GM23338 (cell line): ENCODE results near the gene MCAT. TPM values are rescaled to one million over a fixed set of nuclear protein-coding genes. Genes with fewer than 3 reads are reported as not detected.
"Not testable (repeated sequence)": the region's sequence is repeated elsewhere in the genome, so short reads cannot be mapped to it uniquely, and the experiment has no call there.

ENCODE experiments used
- ATAC-seq: fragments of 200-7000 bp; cut with Tn5 transposase; 3 replicates; pipeline ENCODE4 v1.9.1; 2020
- DNase-seq: peaks from one replicate; pipeline ENCODE4 v3.0.0-alpha.2; 2015; ENCODE audit warnings: low spot score
- H2AFZ ChIP-seq: fragments of 200-600 bp; sonication (generic); 2 replicates; pipeline ENCODE4 v1.8.0; 2016; ENCODE audit warnings: antibody characterized with exemption, mild to moderate bottlenecking, moderate library complexity
- H3F3A ChIP-seq: fragments of 200-600 bp; sonication (generic); replicated peaks from 2 replicates; pipeline ENCODE4 v1.8.0; 2017; ENCODE audit warnings: antibody characterized with exemption, mixed run types, low read depth
- H3K27ac ChIP-seq: fragments of 200-600 bp; sonication (generic); 2 replicates; pipeline ENCODE4 v1.6.1; 2016; ENCODE audit warnings: low read depth
- H3K27me3 ChIP-seq: fragments of 200-600 bp; sonication (generic); 2 replicates; pipeline ENCODE4 v1.8.0; 2016; ENCODE audit warnings: mild to moderate bottlenecking, mixed run types, moderate library complexity; ENCODE audit not compliant: insufficient read depth
- H3K36me3 ChIP-seq: fragments of 200-600 bp; sonication (generic); 2 replicates; pipeline ENCODE4 v1.8.0; 2016; ENCODE audit warnings: mild to moderate bottlenecking; ENCODE audit not compliant: insufficient read depth
- H3K4me1 ChIP-seq: fragments of 200-600 bp; sonication (generic); 2 replicates; pipeline ENCODE4 v1.8.0; 2016; ENCODE audit warnings: mild to moderate bottlenecking, moderate library complexity; ENCODE audit not compliant: insufficient read depth
- H3K4me2 ChIP-seq: fragments of 200-600 bp; sonication (generic); 2 replicates; pipeline ENCODE4 v1.7.1; 2017; ENCODE audit warnings: mixed run types
- H3K4me3 ChIP-seq: fragments of 200-600 bp; sonication (generic); 2 replicates; pipeline ENCODE4 v1.6.1; 2016; ENCODE audit warnings: mixed run types
- H3K79me2 ChIP-seq: fragments of 200-600 bp; sonication (generic); replicated peaks from 2 replicates; pipeline ENCODE4 v1.8.0; 2017; ENCODE audit warnings: mild to moderate bottlenecking; ENCODE audit not compliant: insufficient read depth
- H3K9me2 ChIP-seq: fragments of 200-600 bp; sonication (generic); 2 replicates; pipeline ENCODE4 v1.8.0; 2017; ENCODE audit not compliant: insufficient read depth
- H4K20me1 ChIP-seq: fragments of 200-600 bp; sonication (generic); replicated peaks from 2 replicates; pipeline ENCODE4 v1.8.0; 2017; ENCODE audit warnings: mild to moderate bottlenecking; ENCODE audit not compliant: insufficient read depth
- H3K27ac Mint-ChIP-seq: 2 replicates; pipeline ENCODE4 v1.8.0; 2020; ENCODE audit warnings: inconsistent platforms, mild to moderate bottlenecking, moderate library complexity, mixed read lengths
- H3K27me3 Mint-ChIP-seq: 3 replicates; pipeline ENCODE4 v1.8.0; 2022; ENCODE audit warnings: low read depth, mild to moderate bottlenecking, moderate library complexity, mixed read lengths, inconsistent platforms; ENCODE audit not compliant: insufficient read depth, poor library complexity
- H3K36me3 Mint-ChIP-seq: 3 replicates; pipeline ENCODE4 v1.8.0; 2021; ENCODE audit warnings: low read depth, mild to moderate bottlenecking, inconsistent platforms, moderate library complexity, mixed read lengths
- H3K4me1 Mint-ChIP-seq: 3 replicates; pipeline ENCODE4 v1.8.0; 2020; ENCODE audit warnings: mild to moderate bottlenecking, inconsistent platforms, mixed read lengths
- H3K4me3 Mint-ChIP-seq: 3 replicates; pipeline ENCODE4 v1.8.0; 2021; ENCODE audit warnings: moderate library complexity, mild to moderate bottlenecking, inconsistent platforms, mixed read lengths
- H3K9me3 Mint-ChIP-seq: 3 replicates; pipeline ENCODE4 v1.8.0; 2020; ENCODE audit warnings: moderate library complexity, mild to moderate bottlenecking, inconsistent platforms, mixed read lengths
- CREB1 ChIP-seq: fragments of 250-450 bp; sonication (Bioruptor Pico); IDR thresholded peaks from 2 replicates; pipeline ENCODE4 v1.5.0; 2020; ENCODE audit warnings: low read depth, mild to moderate bottlenecking, moderate library complexity
- NANOG ChIP-seq: IDR thresholded peaks from 2 replicates; pipeline ENCODE4 v1.6.1; 2016; ENCODE audit warnings: antibody characterized with exemption, borderline replicate concordance
- POLR2AphosphoS5 ChIP-seq: IDR thresholded peaks from 2 replicates; pipeline ENCODE4 v1.6.1; 2016; ENCODE audit warnings: antibody characterized with exemption, low read depth
- polyA plus RNA-seq: library from polyadenylated mRNA; unstranded; fragments of >200 nt; fragmentation: Nextera tagmentation; extraction: Ambion mirVana; gene quantifications from 2 replicates; pipeline ENCODE4 v1.2.1, GENCODE V29; 2016
- total RNA-seq: library from RNA; depleted of rRNA; stranded (reverse); fragments of >200 nt; shearing (Covaris generic); gene quantifications from 2 replicates; pipeline ENCODE4 v1.2.3, GENCODE V29; 2014
- TF ChIP-seq, protein P1 (sequence below): fragments of 250-450 bp; sonication (Bioruptor Pico); IDR thresholded peaks from 2 replicates; pipeline ENCODE4 v1.5.0; 2020; ENCODE audit warnings: mild to moderate bottlenecking, moderate library complexity
- TF ChIP-seq, protein P2 (sequence below): IDR thresholded peaks from one replicate; pipeline ENCODE4 v1.6.1; 2018; ENCODE audit warnings: antibody characterized with exemption; ENCODE audit not compliant: unreplicated experiment

Gene MCAT
- total and polyA plus RNA-seq, 2 experiments from 2014 or later: 9.7 to 16.9 TPM

DNA sequence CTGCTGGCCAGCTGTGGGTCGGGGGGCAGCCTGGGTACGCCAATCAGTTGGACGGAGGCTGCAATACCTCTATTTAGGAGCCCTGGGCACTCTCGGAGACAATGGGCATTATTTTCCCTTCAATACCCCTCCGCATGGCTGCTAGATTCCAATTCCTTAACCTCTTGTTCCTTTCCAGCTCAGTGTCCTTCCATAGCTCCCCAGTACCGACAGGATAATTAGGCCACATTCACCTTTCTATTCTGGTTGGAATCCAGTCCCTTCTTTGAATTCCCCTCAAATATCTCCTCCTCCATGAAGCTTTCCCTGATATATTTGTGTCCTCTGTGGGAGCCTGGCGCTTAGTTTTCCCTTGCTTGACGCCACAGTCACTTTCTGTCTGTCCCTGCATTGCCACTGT is 36.9 kb downstream of the MCAT start (continued):
- TF ChIP-seq, protein P1, sequence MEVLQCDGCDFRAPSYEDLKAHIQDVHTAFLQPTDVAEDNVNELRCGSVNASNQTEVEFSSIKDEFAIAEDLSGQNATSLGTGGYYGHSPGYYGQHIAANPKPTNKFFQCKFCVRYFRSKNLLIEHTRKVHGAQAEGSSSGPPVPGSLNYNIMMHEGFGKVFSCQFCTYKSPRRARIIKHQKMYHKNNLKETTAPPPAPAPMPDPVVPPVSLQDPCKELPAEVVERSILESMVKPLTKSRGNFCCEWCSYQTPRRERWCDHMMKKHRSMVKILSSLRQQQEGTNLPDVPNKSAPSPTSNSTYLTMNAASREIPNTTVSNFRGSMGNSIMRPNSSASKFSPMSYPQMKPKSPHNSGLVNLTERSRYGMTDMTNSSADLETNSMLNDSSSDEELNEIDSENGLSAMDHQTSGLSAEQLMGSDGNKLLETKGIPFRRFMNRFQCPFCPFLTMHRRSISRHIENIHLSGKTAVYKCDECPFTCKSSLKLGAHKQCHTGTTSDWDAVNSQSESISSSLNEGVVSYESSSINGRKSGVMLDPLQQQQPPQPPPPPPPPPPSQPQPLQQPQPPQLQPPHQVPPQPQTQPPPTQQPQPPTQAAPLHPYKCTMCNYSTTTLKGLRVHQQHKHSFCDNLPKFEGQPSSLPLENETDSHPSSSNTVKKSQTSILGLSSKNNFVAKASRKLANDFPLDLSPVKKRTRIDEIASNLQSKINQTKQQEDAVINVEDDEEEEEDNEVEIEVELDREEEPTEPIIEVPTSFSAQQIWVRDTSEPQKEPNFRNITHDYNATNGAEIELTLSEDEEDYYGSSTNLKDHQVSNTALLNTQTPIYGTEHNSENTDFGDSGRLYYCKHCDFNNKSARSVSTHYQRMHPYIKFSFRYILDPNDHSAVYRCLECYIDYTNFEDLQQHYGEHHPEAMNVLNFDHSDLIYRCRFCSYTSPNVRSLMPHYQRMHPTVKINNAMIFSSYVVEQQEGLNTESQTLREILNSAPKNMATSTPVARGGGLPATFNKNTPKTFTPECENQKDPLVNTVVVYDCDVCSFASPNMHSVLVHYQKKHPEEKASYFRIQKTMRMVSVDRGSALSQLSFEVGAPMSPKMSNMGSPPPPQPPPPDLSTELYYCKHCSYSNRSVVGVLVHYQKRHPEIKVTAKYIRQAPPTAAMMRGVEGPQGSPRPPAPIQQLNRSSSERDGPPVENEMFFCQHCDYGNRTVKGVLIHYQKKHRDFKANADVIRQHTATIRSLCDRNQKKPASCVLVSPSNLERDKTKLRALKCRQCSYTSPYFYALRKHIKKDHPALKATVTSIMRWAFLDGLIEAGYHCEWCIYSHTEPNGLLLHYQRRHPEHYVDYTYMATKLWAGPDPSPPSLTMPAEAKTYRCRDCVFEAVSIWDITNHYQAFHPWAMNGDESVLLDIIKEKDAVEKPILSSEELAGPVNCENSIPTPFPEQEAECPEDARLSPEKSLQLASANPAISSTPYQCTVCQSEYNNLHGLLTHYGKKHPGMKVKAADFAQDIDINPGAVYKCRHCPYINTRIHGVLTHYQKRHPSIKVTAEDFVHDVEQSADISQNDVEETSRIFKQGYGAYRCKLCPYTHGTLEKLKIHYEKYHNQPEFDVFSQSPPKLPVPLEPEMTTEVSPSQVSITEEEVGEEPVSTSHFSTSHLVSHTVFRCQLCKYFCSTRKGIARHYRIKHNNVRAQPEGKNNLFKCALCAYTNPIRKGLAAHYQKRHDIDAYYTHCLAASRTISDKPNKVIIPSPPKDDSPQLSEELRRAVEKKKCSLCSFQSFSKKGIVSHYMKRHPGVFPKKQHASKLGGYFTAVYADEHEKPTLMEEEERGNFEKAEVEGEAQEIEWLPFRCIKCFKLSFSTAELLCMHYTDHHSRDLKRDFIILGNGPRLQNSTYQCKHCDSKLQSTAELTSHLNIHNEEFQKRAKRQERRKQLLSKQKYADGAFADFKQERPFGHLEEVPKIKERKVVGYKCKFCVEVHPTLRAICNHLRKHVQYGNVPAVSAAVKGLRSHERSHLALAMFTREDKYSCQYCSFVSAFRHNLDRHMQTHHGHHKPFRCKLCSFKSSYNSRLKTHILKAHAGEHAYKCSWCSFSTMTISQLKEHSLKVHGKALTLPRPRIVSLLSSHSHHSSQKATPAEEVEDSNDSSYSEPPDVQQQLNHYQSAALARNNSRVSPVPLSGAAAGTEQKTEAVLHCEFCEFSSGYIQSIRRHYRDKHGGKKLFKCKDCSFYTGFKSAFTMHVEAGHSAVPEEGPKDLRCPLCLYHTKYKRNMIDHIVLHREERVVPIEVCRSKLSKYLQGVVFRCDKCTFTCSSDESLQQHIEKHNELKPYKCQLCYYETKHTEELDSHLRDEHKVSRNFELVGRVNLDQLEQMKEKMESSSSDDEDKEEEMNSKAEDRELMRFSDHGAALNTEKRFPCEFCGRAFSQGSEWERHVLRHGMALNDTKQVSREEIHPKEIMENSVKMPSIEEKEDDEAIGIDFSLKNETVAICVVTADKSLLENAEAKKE (CRISPR knock-in tag): no peak
- TF ChIP-seq POLR2AphosphoS5 (no peak), CREB1 (no peak), NANOG (no peak)
- TF ChIP-seq, protein P2, sequence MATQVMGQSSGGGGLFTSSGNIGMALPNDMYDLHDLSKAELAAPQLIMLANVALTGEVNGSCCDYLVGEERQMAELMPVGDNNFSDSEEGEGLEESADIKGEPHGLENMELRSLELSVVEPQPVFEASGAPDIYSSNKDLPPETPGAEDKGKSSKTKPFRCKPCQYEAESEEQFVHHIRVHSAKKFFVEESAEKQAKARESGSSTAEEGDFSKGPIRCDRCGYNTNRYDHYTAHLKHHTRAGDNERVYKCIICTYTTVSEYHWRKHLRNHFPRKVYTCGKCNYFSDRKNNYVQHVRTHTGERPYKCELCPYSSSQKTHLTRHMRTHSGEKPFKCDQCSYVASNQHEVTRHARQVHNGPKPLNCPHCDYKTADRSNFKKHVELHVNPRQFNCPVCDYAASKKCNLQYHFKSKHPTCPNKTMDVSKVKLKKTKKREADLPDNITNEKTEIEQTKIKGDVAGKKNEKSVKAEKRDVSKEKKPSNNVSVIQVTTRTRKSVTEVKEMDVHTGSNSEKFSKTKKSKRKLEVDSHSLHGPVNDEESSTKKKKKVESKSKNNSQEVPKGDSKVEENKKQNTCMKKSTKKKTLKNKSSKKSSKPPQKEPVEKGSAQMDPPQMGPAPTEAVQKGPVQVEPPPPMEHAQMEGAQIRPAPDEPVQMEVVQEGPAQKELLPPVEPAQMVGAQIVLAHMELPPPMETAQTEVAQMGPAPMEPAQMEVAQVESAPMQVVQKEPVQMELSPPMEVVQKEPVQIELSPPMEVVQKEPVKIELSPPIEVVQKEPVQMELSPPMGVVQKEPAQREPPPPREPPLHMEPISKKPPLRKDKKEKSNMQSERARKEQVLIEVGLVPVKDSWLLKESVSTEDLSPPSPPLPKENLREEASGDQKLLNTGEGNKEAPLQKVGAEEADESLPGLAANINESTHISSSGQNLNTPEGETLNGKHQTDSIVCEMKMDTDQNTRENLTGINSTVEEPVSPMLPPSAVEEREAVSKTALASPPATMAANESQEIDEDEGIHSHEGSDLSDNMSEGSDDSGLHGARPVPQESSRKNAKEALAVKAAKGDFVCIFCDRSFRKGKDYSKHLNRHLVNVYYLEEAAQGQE: no peak

DNA sequence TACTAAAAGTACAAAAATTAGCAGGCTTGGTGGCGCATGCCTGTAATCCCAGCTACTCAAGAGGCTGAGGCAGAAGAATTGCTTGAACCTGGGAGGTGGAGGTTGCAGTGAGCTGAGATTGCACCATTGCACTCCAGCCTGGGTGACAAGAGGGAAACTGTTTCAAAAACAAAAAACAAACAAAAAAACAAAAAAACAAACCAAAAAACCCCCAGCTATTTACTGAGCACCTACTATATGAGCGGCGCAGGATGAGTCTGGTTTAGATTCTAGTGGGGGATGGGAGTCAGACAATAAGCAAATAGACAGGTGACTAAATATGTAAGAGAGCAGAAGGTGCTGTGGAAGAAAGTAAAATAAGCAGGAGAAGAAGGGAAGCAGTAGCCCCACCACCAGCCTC is 38.2 kb downstream of the MCAT start:
- H3K4me3 ChIP-seq, H3K79me2 ChIP-seq, ATAC-seq, H3K36me3 Mint-ChIP-seq, H3F3A ChIP-seq, H3K27ac ChIP-seq, H3K36me3 ChIP-seq, DNase-seq, H3K27ac Mint-ChIP-seq, H2AFZ ChIP-seq, H3K9me2 ChIP-seq, H3K4me3 Mint-ChIP-seq, H4K20me1 ChIP-seq, H3K4me1 ChIP-seq, H3K4me2 ChIP-seq, H3K4me1 Mint-ChIP-seq, H3K9me3 Mint-ChIP-seq: not testable (repeated sequence)
- H3K27me3 ChIP-seq: peaks cover 20% of the 10 kb centered on the region
- peaks cover 21% of the 10 kb centered on the region for H3K27me3 Mint-ChIP-seq

DNA sequence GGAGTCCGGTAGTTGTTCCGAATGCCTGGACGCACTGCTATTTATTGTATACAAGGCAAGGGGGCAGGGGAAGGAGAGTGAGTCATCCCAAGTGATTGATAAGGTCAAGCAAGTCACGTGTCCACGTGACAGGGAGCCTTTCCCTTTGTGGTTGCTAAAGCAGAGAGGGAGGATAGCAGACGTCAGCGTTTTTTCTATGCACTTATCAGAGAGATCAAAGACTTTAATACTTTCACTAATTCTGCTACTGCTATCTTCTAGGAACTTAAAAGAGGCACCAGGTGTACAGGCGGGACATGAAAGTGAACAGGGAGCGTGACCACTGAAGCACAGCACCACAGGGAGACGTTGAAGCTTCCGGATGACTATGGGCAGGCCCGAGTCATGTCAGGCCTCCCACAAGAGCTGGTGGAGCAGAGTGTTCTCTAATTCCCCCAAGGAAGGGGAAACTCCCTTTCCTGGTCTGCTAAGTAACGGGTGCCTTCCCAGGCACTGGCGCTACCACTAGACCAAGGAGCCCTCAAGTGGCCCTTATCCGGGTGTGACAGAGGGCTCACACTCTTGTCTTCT is 39.1 kb downstream of the MCAT start:
- H3K36me3 ChIP-seq, H3K36me3 Mint-ChIP-seq, H3K4me1 ChIP-seq, H2AFZ ChIP-seq, H3K4me3 Mint-ChIP-seq, H3F3A ChIP-seq, H3K27ac Mint-ChIP-seq, H3K4me2 ChIP-seq, H3K4me1 Mint-ChIP-seq, H4K20me1 ChIP-seq, H3K27ac ChIP-seq, ATAC-seq, H3K4me3 ChIP-seq, H3K9me3 Mint-ChIP-seq, H3K9me2 ChIP-seq, DNase-seq, H3K79me2 ChIP-seq: not testable (repeated sequence)
- H3K27me3 ChIP-seq: peaks cover 13% of the 10 kb centered on the region
- H3K27me3 Mint-ChIP-seq: peaks cover 16% of the 10 kb centered on the region
